NOMO-1 treated with DMSO at 0.1 percent for 48 hours (cell line): Measurements from ENCODE around the gene CNTRL.
"Not testable (repeated sequence)": the region's sequence is repeated elsewhere in the genome, so short reads cannot be mapped to it uniquely, and the experiment has no call there.

Experiments
- DNase-seq: peaks from one replicate; lab custom pipeline; 2025; ENCODE audit not compliant: unreplicated experiment; lab: John Stamatoyannopoulos, UW

CNTRL gene

DNA sequence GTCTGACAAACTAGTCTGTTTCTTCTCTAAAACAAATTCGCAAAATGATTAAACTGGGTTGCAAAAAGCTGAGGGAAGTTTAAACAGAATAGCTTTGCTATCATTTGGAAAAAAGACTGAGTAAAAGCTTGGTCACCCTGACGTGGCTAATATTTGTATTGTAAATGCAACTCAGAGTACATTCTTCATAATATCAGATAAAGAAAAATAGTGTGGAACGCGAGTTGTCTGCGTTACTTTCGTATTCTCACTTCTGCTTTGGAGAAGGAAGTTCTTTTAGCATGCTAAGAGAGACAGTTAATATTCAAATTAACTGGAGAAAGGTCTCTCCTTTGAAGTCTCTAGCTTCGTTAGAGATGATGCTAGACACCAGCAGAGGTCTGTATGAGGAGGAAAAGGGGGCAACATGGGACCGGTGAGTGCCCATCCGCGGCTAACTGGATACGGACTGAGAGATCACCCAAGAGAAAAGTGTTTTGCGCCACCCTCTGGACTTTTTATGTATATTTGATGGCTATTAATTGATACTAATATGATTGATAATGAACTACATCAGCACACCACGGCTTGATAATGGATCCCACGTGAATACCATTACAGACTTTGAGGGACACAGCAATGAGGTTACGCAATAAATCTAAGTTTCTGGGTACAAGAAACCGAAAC lies 2.9 kb upstream of the CNTRL start:
- DNase-seq = peak; percentile 90

DNA sequence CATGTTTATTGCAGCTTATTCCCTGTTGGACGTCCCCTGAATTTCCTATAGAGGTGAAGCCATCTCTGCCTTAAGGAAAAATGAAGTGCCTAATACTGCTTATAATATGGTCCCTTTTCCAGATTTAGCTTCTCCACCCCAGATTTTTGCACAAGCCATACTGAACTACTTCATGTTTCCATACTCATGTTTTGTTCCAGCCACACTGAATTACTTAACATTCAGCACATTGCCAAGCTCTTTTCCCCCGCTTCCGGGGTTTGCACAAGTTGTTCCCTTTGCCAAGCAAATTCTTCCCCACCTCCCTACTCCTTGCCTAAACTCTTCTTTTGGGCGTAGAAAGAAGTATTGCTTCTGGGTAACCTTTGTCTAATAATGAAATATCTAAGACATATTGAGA lies 1.7 kb upstream of the CNTRL start:
- DNase-seq = peak; percentile 44

DNA sequence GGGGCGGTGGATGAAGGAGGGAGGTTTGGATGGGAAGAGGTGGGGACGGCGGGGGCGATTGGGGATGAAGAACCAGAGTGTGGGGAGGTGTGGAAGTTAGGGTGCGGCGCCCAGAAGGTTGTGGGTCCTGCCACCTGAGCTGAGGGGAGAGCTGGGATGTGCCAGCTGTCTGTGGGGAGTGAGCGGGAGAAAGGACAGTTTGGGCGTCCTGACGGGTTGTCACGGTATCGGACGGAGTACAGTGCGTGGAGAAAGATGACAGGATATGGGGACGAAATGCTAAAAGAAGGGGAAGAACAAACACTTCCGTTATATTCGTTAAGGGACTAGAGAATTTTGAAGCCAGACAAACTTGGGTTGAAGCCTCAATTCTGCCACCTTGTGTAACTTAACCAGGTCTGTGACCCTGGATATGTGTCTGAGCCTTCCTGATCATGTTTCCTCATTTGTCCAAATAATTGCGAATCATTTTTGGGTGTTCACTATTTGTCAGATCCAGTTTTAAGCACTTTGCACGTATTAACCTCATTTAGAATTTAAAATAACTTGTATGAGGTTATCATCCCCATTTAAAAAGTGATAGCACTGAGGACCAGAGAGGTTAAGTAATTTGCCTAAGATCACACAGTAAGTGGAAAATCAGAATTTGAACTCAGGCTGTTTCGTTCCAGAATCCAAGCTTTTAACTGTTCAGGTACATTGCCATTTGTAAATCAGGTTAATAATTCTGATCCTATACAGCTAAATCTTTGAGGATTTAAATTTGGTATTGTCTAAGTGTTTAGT lies 689 bp downstream of the CNTRL start:
- DNase-seq = peak; percentile 71

DNA sequence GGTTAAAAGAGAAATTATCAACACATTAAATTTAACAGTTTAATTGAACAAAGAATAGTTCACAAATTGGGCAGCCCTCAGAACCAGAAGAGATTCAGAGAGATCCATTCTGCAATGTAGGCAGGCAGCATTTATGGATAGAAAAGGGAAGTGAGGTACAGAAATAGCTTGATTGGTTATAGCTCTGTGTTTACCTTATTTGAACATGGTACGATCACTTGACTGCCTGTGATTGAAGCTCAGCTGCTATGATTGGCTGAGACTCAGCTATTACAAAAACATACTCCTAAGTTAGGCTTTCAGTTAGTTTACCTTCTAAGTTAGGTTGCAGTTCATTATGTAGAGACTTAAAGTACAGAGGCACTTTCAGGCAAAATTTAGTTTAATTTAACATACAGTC lies 7.3 kb downstream of the CNTRL start:
- DNase-seq = peak; percentile 59

DNA sequence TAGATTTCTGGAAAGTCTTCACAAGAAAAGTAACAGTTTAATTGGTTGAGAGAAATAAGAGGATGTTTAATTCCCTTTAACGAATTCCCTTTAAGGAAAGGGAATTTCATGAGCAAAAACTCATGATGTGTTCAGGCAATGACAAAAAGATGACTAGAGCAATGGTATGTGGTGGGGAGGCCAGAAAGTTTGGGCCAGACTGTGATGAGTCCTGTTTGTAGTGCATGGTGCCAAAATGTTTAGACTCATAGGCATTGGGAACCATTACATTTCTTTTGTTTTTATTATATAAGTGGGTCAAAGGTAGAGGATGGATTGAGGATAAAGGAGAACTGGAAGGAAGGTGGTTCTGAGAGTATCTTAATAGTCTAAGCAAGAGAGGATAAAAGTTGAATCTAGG lies 10.9 kb downstream of the CNTRL start:
- DNase-seq = no peak

DNA sequence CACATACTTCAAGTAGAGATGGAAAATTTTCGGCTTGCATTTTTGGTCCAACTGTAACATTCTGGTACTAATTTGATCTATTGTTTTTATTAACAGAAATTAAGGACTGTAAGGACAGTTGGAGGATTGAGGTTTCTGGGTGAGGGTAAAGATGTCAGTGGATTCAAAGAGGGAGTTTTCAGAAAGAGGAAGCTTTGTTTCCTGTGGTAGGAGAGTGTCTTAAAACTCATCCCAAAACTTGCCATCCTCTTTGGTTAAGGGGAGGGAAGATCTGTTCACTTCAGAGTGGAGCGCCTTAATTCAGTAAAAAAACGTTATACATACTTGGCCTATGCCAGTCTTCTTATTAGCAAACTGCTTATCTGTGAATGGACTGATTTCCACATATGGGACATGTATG lies 13.8 kb downstream of the CNTRL start:
- DNase-seq = peak; percentile 16

DNA sequence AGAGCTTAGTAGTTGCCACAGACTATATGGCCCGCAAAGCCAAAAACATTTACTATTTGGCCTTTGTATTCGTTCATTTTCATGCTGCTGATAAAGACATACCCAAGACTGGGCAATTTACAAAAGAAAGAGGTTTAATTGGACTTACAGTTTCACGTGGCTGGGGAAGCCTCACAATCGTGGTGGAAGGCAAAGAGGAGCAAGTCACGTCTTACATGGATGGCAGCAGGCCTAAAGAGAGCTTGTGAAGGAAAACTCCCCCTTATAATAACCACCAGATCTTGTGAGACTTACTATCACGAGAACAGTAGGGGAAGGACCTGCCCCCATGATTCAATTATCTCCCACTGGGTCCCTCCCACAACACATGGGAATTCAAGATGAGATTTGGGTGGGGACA lies 16.0 kb downstream of the CNTRL start:
- DNase-seq = not testable (repeated sequence)

DNA sequence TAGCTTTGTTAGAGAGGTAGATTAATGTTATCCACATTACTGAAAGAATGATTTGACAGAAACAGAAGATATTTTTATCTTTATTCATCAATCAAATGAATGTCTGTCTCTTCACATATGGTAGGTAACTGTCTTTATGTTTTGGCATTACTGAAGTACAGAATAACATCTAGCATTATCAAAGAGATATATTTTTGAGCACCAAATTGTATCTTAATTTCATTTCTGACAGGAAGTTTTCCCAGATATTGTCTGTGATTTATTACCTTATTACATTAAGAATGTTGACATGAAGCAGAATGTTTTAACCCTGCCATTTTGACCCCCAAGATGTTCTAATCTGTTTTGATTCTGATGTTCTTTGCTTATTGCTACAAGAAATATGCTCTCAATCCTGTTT lies 20.3 kb downstream of the CNTRL start:
- DNase-seq = no peak

DNA sequence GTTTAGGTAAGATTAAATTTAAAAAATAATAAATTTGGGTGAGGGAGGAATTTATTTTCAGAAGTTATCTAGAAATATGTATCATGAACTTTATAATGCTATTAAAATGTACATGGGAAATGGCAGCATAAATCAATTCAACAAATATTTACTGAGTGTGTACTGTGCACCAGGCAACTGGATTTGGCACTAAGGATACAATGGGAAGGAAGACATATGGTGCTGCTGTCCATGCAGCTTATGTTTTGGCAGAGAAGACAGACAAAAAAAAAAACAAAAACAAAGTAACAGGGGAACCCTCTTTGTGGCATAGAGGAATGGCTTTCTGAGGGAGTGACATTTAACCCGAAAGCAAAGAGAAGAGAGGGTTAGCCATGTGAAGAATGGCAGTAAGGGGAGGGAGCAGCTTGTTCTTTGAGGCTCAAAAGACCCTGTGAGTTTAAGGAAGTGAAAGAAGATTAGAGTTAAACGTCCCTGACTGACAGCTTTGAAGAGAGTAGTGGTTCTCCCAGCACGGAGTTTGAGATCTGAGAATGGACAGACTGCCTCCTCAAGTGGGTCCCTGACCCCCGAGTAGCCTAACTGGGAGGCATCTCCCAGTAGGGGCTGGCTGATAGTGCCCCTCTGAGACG lies 23.9 kb downstream of the CNTRL start:
- peak; percentile 57 for DNase-seq

DNA sequence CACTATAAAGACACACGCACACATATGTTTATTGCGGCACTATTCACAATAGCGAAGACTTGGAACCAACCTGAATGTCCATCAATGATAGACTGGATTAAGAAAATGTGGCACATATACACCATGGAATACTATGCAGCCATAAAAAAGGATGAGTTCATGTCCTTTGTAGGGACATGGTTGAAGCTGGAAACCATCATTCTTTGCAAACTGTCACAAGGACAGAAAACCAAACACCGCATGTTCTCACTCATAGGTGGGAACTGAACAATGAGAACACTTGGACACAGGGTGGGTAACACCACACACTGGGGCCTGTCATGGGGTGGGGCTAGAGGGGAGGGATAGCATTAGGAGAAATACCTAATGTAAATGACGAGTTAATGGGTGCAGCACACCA lies 29.3 kb downstream of the CNTRL start:
- not testable (repeated sequence) for DNase-seq

DNA sequence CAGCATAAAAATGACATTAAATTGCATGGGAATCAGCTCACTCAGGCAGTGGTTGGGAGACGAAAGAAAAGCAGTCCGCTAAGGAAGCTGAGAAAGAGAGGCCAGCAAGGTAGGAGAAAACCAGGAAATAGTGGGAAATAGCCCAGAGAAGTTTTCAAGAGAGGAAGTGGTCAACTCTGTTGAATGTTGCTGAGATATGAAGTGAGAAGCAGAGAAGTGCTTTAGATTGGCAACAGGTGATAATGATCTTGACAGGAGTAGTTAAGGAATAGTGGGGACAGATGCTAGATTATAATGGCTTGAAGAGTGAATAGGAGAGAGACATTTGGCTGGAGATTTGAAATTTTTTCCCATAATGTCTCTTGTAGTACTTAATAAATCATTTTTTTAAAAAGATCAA lies 30.8 kb downstream of the CNTRL start:
- DNase-seq = peak; percentile 15

DNA sequence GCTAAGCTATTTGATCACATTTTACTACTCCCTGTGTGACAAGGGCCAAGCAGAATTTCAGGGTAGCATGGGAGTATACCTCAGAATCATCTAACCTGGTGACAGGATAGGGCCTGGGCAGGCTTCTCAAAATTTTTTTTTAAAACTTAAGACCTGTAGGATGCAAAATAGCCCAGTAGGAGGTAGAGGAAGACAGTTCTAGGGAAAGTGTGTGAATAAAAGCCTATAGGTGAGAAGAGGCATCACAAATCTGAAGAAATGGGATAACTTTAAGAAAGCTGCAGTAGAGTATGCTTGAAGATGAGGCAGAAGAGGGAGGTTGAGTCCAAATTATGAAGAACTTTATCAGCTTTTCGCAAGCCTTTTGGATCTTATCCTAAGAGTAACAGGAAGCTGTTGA lies 32.3 kb downstream of the CNTRL start:
- peak; percentile 51 for DNase-seq

DNA sequence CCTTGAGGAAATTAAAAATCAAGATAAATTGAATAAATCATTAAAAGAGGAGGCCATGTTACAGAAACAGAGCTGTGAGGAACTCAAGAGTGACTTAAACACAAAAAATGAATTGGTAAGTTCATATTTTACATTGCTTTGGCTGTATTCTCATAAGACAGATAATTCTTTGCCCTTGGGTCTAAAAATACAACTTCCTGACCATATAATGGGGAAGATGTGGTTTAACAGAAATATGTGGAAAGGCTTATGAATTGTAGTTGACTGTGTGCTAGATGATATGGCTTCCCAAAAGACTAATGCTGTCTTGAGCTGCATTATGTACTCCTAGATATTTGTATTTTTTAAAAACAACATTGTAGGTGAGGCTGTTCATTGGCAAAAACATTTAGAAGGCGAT lies 33.1 kb downstream of the CNTRL start:
- DNase-seq = peak; percentile 81

DNA sequence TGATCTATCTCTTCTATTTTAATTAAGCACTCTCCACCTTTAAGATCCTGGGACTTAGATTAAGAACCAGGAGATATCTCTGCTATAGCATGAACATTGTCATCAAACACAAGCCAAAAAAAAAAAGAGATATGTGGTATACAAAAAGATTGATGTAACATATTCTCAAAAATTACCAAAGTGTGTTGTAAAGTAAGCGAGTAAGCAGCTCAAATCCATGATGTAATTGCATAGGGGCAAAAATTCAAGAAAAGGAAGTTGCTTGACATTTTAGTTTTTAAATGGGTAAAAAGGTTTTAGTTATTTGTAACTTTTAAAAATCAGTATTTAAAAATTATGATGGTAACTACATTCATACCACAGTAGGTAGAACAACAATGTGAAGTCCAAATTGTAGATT lies 40.7 kb downstream of the CNTRL start:
- DNase-seq = peak; percentile 36

DNA sequence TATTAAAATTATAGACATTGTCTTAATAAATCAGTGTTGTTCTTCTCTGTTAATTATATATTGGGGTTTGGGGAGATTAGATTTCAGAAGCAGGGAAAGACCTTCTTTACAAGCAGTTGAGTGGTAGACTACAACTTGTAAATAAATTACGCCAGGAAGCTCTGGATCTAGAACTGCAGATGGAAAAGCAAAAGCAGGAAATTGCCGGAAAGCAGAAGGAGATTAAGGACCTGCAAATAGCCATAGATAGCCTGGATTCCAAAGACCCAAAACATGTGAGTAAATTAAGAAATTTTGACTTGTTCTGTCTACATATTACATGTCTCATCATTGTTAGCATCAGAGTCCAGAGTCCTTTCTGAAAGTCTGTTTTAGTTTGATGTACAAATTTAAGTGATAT lies 43.5 kb downstream of the CNTRL start:
- DNase-seq = no peak

DNA sequence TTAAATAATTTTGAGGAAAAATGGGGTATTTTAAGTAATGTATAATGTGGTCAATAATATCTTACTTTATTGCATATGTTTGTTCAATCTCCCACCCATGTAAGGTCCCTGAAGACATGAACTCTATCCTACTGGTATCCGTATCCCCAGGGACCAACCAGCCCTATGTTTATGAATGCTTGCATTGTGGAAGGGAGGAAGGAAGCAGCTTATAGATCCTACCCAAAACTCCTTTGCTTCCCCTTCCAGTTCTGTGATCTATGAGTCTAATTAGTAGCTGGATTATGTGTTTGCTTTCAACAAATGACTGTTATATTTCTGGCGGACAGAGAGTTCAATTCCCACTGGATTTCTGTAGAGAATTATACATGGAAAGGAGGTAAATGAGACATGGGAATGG lies 45.6 kb downstream of the CNTRL start:
- DNase-seq = no peak

DNA sequence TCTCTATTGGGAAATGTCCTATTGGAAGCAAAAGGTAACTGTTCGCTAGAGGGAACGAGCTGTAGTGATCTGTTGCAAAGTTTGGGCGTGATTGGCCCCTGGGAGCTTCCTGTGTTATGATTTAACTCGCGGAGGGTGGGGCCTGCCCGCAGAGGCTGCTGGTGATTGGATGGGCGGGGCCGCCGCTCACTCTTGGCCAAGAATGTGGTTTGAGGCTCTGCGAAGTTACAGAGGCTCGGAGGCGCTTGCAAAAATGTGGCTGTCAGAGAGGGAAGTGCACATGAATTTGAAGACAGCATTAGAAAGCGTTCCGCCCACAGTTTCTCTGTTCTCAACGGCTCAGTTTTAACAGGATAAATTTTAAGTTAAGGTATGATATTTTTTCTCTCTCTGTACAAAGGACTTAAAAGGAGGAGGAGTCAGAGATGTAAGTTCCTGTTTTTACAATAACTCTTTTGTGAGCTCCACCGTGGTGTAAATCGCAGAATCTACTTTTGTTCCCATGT lies 46.9 kb downstream of the CNTRL start:
- peak; percentile 99 for DNase-seq

DNA sequence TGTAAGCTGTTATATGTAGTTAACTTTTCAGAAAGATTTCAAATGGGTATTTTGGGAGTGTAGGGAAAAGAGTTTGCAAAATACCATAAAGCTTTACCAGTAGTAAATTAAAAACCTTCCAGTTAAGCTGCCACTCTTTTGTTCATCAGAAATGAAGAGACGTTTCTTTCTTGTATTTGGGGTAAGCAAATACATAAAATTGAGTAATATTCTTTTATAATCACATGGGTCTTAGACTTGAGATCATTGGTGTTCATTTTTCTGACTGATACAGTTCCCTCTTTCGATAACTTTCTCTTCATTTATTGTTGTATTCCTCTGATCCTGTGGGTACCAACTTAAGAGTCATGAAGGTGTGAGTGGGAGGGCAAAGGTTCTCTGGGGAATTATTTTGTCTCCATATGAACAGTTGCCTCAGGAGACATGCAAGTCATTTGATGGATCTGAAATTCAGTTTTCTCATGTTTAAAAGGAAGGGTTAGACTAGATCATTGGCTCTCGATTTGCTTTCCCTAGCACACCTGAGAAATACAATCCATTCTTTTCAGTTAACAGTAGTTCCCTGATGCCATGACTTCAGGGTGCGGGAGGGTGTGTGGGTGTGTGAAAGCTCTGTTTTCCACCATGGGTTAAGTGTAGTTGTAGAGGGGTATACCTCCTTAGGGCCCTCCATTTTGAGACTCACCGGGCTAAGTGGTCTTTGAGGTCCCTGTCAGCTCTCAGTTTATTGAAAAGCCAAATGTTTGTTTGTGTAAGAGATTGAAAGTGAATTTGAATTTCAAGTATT lies 47.7 kb downstream of the CNTRL start:
- peak; percentile 51 for DNase-seq

DNA sequence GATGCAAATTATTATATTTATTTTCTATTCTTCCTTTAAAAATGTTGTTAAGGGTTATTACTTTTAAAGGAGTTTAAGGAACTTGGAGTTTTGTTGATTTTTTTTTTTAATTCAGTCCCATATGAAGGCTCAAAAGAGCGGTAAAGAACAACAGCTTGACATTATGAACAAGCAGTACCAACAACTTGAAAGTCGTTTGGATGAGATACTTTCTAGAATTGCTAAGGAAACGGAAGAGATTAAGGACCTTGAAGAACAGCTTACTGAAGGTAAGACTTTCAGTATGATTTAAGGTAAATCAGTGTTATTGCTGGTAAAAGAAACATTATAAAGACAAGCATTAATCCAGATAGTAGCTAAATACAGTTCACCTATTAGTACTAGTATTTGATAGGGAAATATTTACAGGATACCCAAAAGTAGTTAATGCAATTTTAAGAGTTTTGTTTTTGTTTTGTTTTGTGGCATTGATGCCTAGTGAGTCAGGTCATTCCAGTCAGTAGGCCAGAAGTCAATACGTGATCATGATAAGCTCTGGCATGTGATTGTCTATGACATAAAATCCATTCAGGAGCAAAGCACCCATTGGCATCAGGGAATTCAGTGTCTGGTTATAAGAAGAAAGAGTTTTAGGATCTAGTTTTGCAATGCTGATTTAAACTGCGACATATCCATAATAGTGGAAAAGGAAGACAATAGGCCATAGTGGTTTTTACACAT lies 49.2 kb downstream of the CNTRL start:
- DNase-seq = no peak

DNA sequence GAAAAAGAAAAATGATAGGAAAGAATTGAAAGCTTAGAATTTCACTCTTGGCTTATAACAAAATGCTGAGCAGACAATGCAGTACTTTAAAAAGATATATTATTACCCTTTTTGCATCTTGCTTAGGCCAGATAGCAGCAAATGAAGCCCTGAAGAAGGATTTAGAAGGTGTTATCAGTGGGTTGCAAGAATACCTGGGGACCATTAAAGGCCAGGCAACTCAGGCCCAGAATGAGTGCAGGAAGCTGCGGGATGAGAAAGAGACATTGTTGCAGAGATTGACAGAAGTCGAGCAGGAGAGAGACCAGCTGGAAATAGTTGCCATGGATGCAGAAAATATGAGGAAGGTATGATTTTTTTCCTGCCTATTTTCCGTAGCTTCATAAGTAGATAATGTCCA lies 50.8 kb downstream of the CNTRL start:
- no peak for DNase-seq

DNA sequence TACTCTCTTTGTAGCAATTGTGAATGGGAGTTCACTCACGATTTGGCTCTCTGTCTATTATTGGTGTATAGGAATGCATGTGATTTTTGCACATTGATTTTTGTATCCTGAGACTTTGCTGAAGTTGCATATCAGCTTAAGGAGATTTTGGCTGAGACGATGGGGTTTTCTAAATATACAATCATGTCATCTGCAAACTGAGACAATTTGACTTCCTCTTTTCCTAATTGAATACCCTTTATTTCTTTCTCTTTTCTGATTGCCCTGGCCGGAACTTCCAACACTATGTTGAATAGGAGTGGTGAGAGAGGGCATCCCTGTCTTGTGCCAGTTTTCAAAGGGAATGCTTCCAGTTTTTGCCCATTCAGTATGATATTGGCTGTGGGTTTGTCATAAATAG lies 54.6 kb downstream of the CNTRL start:
- DNase-seq = not testable (repeated sequence)
